ENCODE results near the gene TTC19.

DNA sequence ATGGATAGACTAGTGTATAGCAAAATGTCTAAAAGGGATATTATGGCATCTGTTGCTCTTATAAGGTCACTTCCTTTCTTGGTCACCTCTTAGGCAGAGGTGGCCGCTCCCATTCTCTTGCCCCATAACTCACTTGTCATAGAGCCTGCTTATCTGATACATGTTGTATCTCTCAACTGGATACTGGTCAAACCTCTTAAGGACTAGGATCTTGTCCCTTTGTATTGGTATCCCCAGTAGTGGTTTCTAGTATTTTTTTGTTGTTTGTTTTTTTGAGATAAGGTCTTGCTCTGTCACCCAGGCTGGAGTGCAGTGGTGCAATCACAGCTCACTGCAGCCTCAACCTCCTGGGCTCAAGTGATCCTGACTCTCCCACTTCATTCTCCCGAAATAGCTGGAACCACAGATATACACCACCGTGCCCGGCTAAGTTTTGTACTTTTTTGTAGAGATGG lies 27.1 kb upstream of the TTC19 start:
- TF ChIP-seq, protein P1, sequence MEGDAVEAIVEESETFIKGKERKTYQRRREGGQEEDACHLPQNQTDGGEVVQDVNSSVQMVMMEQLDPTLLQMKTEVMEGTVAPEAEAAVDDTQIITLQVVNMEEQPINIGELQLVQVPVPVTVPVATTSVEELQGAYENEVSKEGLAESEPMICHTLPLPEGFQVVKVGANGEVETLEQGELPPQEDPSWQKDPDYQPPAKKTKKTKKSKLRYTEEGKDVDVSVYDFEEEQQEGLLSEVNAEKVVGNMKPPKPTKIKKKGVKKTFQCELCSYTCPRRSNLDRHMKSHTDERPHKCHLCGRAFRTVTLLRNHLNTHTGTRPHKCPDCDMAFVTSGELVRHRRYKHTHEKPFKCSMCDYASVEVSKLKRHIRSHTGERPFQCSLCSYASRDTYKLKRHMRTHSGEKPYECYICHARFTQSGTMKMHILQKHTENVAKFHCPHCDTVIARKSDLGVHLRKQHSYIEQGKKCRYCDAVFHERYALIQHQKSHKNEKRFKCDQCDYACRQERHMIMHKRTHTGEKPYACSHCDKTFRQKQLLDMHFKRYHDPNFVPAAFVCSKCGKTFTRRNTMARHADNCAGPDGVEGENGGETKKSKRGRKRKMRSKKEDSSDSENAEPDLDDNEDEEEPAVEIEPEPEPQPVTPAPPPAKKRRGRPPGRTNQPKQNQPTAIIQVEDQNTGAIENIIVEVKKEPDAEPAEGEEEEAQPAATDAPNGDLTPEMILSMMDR (IDR thresholded peaks at IDR 0.05; ENCODE audit: insufficient read depth, low read length), result no peak
- no peak for TF ChIP-seq REST (IDR thresholded peaks at IDR 0.05; ENCODE audit: insufficient replicate concordance, low read depth)
